Embryonic facial prominence (tissue), 1 donor: ENCODE results near the gene MRPL34.

ENCODE experiments used
- DNase-seq: peaks from one replicate; pipeline ENCODE4 v3.0.0-alpha.2; 2016; ENCODE audit errors: extremely low spot score

Gene MRPL34

DNA sequence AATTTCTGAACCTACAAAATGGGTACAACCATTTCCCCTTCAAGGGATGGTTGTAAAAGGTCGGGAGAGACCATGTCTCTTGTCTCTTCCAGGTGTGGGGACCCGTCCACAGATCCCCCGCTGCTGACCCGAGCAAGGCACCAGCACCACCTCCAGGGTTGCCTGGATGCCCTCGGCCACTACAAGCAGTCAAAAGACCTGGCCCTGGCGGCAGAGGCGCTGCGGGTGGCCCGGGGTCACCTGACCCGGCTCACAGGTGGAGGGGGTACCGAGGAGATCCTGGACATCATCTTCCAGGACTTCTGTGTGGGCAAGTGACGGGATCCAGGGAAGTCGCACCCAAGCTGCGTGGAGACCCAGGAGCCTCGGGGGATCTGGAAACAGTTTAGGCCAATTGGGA lies 35.7 kb downstream of the MRPL34 start:
- DNase-seq, result no peak

DNA sequence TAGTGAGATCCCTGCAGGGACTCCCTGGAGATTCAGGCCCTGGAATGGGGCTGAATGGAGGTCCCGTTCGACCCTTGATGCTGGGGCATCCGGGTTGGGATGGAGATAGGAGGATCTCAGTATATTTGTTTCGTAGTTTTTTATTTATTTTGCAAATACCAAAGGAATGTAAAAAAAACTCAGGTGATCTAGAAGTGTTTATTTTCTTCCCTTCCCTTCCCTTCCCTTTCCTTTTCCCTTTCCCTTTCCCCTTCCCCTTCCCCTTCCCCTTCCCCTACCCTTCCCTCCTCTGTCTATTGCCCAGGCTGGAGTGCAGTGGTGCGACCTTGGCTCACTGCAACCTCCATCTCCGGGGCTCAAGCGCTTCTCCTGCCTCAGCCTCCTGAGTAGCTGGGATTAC lies 36.2 kb downstream of the MRPL34 start:
- no peak for DNase-seq

DNA sequence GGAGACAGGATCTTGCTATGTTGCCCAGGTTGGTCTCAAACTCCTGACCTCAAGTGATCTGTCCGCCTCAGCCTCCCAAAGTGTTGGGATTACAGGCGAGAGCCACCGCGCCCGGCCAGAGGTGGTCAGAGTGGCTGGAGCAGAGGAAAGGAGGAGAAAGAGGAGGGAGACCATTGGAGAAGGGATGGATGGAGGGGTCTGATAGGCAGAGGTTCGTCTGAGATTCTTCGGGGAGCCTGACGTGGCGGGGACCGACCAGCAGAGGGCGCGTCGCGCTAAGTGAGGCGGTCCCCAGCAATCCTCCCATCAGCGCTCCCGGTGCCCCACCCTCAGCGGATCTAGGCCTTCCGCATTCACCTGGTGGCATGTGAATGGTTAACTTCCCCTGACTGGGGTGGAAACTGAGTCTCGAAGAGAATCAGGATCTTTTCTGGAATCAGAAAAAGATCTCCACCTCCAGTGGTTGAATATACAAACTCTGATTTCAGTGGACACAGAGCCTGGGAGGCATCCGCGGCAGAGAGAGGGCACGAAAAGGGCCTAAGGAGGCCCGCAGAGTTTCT lies 40.5 kb downstream of the MRPL34 start:
- DNase-seq, result no peak

- no peak for DNase-seq
Measured at GRCh38 chr19:17347361-17347760, 41.7 kb downstream of the MRPL34 start.

DNA sequence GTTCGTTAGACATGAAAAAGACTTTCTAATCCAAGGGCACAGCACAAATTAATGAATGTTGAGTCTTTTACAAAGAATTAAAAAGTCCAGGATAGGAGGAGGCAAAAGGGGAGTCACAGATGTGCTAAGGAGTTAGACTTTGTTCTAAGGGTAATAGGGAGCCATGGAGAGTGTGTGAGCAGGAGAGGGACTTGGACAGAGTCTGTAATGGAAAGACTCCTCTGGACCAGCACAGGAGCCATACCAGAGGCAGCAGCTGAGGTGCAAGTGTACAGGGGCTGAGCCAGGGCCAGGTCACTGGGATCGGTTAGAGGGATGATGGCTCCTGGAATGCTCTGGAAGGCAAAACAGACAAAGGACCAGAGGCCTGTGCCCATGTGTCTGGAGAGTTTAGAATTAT lies 42.2 kb downstream of the MRPL34 start:
- DNase-seq, result no peak

DNA sequence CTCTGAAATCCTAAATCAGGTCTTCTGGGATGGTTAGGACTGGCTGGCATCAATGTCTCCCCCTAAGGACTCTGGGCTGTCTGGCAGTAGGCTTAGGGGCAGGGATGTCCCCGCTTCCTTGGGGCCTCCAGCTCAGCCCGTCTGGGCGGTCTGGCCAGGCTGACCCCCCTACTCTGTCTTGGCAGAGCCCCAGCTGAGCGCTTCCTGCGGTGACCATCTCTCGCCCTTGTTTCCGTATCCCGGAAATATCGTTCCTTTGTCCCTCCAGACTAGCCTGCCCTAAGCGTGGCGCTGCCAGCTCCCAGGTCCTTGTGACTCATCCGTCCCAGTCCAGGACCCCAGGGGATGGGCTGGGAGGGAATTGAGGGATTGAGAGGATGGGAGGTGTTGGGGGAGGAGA lies 43.0 kb downstream of the MRPL34 start:
- DNase-seq, result no peak

DNA sequence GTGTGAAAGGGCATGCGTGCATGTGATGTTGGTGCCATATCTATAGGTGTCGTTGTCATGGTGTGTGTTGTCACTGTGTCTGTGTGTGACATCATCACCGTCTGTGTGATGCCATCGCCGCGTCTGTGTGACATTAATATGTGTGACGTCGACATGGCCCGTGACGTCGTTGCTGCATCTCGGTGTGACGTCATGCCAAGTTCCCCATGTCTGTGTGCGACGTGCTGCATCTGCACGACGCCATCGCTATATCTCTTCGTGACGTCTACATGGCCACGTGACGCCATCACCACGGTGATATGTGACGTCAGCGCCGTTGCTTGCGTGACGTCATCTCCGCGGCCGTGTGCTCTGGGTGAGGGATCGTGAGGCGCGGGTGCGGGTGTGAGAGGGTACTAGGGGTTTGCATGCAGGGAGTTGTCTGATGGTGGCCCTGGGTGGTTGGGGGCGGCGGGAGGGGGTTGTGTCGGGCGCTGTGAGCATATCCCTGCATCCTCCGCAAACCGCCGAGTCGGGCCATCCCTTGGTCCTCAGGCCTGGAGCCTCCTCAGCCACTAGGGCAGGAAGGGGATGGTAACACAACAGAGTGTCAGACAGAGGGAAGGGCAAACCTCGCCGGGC lies 46.3 kb downstream of the MRPL34 start:
- no peak for DNase-seq

DNA sequence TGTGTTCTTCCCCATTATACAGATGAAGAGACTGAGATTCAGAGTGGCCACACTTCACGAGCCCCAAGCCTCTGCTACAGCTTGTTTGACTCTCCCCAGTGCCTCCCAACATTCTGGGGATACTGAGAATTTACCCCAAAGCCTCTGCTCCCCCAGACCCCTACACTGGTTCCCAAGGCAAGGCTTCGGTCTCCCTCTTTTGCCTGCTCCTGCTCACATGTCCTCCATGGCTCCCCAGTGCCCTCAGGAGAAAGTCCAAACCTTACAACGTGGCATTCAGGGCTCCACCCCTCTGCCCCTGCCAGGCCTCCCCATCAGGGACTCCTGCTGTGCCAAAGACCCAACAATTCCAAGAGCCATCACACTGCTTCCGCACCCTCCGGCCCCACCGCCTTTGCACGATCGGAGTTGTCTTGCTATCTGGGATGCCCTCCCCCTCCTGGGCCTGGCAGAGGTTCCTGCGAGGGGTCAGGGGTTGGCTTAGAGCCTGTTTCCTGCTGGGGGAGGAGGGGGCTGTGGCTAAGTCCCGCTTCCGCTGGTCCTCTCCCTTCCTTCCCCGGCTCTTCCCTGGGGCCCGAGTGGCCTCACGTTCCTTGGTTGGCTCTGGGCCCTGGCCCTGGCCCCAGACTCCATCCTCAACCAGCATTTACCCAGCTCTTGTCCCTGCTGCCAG lies 47.1 kb downstream of the MRPL34 start:
- no peak for DNase-seq

DNA sequence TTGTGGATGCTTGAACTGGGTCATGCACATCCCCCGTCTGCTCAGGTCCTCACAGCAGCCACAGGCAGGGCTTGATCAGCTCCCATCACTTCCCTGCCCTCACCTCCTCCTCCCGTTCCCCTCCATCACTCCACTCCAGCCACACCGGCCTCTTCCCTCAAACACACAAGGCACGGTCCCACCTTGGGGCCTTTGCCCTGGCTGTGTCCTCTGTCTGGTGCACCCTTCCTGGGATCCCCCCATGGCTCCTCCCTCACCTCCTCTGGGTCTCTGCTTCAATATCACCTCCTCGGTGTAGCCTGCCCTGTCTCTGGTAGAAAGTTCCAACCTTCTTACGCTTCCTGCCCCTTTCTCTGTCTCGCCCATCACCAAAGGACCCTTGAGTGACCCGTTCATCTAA lies 47.7 kb downstream of the MRPL34 start:
- DNase-seq, result no peak
